ENCODE results near the gene PREX1.
"Not testable (repeated sequence)": the region's sequence is repeated elsewhere in the genome, so short reads cannot be mapped to it uniquely, and the experiment has no call there.

The PREX1 gene

DNA sequence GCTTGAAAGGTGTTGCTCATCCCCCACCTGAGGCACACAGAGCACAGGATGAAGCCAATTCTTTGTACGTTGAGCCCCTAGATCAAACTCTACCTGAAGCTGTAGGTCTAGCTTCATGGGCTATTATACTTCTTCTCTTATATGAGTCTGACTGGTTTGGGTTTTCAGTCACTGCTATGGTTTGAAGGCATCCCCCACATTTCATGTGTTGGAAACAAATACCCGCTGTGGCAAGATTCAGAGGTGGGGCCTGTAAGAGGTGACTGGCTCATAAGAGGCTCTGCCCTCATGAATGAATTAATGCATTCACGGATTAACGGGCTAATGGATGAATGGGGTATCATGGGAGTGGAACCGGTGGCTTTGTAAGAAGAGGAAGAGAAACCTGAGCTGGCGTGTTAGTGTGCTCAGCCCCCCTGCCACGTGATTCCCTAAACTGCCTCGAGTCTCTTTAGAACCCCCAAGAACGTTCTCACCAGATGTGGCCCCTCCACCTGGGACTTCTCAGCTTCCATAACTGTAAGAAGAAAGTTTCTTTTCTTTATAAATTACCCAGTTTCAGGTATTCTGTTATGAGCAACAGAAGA, 39.2 kb downstream of the PREX1 start:
- peak overlapping the region; percentile 85 for H3K27ac Mint-ChIP-seq
- peaks cover 4% of the 10 kb centered on the region for H3K4me1 Mint-ChIP-seq (ENCODE audit: low read depth)
- H3K36me3 Mint-ChIP-seq (ENCODE audit: low read depth): peaks cover 25% of the 10 kb centered on the region
- no peaks in the 10 kb centered on the region for H3K27me3 Mint-ChIP-seq
- H3K4me3 Mint-ChIP-seq: peak overlapping the region; percentile 14
- no peaks in the 10 kb centered on the region for H3K9me3 Mint-ChIP-seq

DNA sequence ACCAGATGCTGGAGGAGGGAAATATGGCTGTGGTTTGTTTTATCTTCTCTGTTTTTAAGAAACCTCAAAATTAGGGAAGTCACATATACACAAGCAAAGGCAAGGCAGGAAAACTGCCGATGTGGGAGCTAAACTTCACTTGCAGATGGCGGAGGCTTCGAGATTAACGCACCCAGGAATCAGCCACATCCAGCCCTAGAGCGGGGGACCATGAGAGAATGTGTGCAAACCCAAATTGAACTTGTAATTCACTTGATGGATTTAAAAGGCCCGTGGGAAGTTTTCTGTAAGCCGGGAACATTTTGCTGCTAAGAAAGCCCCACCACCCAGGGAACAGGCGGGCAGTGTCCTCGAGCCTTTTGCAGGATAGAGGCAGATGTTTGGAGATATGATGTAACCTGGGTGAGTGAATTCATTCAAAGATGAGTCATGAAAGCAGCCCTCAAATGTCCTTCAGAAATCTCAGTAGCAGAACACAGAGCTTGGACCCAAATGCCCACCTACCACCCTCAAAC, 39.9 kb downstream of the PREX1 start:
- Mint-ChIP-seq H3K36me3 (ENCODE audit: low read depth) (peaks cover 25% of the 10 kb centered on the region), H3K4me1 (ENCODE audit: low read depth) (peaks cover 4% of the 10 kb centered on the region), H3K4me3 (peak overlapping the region; percentile 14), H3K27ac (peak overlapping the region; percentile 85), H3K9me3 (no peaks in the 10 kb centered on the region), H3K27me3 (no peaks in the 10 kb centered on the region)

DNA sequence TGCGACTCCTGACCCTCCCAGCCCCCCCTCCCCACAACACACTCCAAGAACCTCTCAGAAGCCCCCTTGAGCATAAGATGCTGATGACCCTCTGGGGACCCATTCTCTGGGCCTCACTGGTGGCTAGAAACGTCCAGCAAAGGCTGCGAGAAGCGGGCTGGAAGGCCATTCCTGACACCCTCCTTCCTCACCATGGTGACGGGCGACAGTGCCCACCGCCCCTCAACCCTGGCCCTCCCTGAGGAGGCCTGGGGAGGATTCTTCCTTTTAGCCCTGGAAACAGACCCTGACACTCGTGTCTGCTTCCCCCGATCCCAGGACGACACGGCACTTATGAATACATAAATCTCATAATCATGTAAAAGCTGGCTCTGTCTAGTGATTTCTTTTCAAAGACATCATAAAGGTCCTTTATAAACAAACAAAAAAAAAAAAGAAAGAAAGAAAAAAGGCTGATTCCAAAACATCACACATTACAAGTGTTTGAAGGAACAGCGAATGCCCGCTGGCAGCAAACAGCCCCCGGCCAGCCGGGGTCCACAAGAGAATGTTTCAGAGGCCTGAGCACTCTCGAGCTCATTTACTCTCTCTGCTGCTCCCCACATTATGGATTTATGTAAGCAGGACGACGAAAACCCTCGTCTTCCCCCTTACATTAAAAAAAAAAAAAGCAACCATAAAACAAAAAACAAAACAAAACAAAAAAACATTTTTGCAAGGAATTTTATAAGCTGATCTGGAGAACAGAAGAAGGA, 40.7 kb downstream of the PREX1 start:
- H3K36me3 Mint-ChIP-seq (ENCODE audit: low read depth): peaks cover 25% of the 10 kb centered on the region
- no peaks in the 10 kb centered on the region for H3K9me3 Mint-ChIP-seq
- H3K27ac Mint-ChIP-seq: peak overlapping the region; percentile 85
- no peaks in the 10 kb centered on the region for H3K27me3 Mint-ChIP-seq
- no peaks in the 10 kb centered on the region for H3K4me1 Mint-ChIP-seq (ENCODE audit: low read depth)
- no peak overlapping the region for H3K4me3 Mint-ChIP-seq

DNA sequence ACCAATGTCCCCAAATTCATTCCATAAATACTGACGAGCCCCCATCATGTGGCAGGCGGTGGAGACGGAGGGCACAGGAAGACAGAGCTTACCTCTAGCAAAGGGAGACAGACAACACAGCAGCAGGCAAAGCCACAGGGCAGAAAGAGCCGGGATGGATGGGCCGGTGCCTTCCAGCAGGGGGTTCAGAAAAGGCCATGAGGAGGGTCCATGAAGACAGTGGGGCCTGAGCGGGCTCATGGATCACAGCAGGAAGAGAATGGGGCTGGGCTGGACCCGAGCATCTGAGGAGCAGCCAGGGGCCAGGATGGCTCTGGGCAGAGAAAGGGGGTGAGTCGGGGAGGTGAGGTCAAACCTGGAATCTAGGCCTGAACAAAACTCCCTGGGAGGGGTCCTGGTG, 42.0 kb downstream of the PREX1 start:
- Mint-ChIP-seq H3K27me3 (no peaks in the 10 kb centered on the region), H3K4me3 (no peak overlapping the region), H3K9me3 (no peaks in the 10 kb centered on the region), H3K27ac (peak overlapping the region; percentile 75), H3K36me3 (ENCODE audit: low read depth) (peaks cover 32% of the 10 kb centered on the region), H3K4me1 (ENCODE audit: low read depth) (no peaks in the 10 kb centered on the region)

DNA sequence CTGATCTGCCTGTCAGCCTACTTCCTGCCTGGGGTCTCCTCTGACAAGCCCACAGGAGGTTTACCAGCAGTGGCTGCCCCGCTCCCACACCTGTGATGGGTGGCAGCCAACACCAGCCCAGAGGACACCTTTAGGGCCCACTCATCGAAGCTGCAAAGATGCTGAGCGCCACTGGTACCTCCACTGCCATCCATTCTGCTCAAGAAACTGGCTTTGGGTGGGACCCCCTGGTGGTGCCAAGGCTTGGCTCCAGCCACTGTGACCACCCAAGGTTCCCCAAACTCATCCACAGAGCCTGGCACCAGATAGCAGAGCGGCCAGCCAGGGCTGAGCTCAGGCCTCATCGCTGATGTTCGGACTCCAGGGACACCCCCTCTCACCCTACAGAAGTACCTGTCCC, 42.5 kb downstream of the PREX1 start:
- H3K9me3 Mint-ChIP-seq: no peaks in the 10 kb centered on the region
- H3K27ac Mint-ChIP-seq: peak overlapping the region; percentile 75
- H3K4me1 Mint-ChIP-seq (ENCODE audit: low read depth): no peaks in the 10 kb centered on the region

DNA sequence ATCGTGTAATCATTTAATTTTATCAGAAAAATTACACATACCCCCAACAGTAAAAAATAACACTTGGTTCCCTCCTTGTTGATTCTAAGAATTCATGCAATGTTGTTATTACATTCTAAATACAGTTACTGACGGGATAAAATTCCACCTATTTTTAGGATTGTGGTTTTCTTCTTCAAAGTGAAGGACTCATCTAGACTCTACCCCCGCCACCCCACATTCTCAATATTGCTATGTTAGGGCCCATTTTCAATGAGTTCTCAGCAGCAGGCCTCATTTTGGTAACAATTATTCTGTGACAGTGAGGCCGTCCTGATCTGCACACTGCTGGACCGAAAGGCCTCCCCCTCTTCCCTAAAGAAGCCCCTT, 43.5 kb downstream of the PREX1 start:
- H3K27ac Mint-ChIP-seq: no peak overlapping the region
- no peaks in the 10 kb centered on the region for H3K4me1 Mint-ChIP-seq (ENCODE audit: low read depth)
- H3K4me3 Mint-ChIP-seq: no peak overlapping the region
- H3K36me3 Mint-ChIP-seq (ENCODE audit: low read depth): peaks cover 39% of the 10 kb centered on the region
- H3K9me3 Mint-ChIP-seq: peaks cover 4% of the 10 kb centered on the region
- H3K27me3 Mint-ChIP-seq: no peaks in the 10 kb centered on the region

More for the DNA sequence above, 42.5 kb downstream of the PREX1 start:
- Mint-ChIP-seq H3K4me3 (no peak overlapping the region), H3K36me3 (ENCODE audit: low read depth) (peaks cover 36% of the 10 kb centered on the region), H3K27me3 (no peaks in the 10 kb centered on the region)

DNA sequence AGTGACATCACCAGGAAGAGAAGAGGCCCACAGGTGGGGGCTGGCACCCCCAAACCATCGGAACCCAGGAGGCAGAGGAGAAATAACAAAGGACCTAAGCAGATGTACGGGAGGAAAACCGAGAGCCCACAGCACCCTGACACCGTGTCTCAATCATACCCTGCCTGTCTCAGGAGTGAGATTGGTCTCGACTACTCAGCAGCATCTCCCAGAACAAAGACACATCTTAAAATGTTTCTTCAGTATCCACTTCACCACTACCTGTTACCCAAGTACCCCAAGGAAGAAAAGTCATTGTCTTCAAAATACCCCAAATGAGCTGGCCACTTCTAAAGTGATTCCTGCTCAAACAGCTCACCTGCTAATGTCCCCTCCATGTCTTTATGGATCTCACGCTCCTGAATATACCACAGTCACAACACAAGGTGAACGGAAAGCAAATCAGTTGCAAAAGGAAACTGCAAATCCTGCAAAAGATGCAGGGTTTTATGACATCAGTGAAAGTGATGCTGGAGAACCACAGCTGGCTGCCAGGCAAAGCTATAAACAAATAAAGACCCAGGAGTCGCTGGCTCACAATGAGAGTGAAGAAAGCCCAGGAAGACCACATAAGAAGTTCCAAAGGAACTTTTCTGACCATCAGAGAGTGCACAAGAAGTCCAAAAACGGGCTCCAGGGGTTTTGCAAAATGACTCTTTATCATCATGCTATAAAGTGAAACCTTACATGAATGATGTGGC, 44.1 kb downstream of the PREX1 start:
- no peaks in the 10 kb centered on the region for H3K27me3 Mint-ChIP-seq
- H3K36me3 Mint-ChIP-seq (ENCODE audit: low read depth): peaks cover 40% of the 10 kb centered on the region
- H3K9me3 Mint-ChIP-seq: peaks cover 4% of the 10 kb centered on the region
- peaks cover 4% of the 10 kb centered on the region for H3K4me1 Mint-ChIP-seq (ENCODE audit: low read depth)
- H3K4me3 Mint-ChIP-seq: no peak overlapping the region
- H3K27ac Mint-ChIP-seq: no peak overlapping the region

DNA sequence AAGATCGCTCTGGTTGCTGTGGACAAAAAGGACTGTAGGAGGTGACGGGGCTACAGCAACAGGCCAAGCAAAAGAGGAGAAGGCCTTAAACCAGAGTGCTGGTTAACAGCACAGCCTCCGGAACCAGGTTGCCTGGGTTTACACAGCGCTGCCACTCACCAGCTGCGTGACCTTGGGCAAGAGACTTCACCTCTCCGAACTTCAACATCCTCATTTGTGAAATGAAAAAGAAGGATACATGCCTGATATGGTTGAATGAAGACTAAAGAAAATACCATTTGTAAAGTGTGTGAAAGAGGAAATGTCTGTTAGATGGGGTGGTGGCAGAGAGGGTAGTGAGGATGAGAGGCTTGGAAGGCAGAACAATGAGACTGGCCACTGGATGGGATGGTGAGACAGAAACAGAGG, 44.9 kb downstream of the PREX1 start:
- H3K4me3 Mint-ChIP-seq: no peak overlapping the region
- H3K4me1 Mint-ChIP-seq (ENCODE audit: low read depth): peaks cover 10% of the 10 kb centered on the region
- H3K27ac Mint-ChIP-seq: no peak overlapping the region
- H3K27me3 Mint-ChIP-seq: no peaks in the 10 kb centered on the region
- H3K9me3 Mint-ChIP-seq: peaks cover 4% of the 10 kb centered on the region
- peaks cover 35% of the 10 kb centered on the region for H3K36me3 Mint-ChIP-seq (ENCODE audit: low read depth)

DNA sequence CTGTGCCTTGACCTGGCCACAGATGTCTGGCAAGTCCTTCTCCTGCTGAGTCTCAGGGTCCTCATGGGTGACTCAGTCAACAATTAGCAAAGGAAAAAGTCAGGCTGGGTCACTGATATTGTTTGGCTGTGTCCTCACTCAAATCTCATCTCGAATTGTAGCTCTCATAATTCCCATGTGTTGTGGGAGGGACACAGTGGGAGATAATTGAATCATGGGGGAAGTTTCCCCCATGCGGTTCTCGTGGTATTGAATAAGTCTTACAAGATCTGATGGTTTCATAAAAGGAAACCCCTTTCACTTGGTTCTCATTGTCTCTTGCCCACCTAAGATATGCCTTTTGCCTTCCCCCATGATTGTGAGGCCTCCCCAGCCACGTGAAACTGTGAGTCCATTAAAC, 45.7 kb downstream of the PREX1 start:
- H3K27ac Mint-ChIP-seq: no peak overlapping the region
- peaks cover 39% of the 10 kb centered on the region for H3K36me3 Mint-ChIP-seq (ENCODE audit: low read depth)
- no peak overlapping the region for H3K4me3 Mint-ChIP-seq
- peaks cover 4% of the 10 kb centered on the region for H3K9me3 Mint-ChIP-seq
- peaks cover 18% of the 10 kb centered on the region for H3K4me1 Mint-ChIP-seq (ENCODE audit: low read depth)
- H3K27me3 Mint-ChIP-seq: no peaks in the 10 kb centered on the region

DNA sequence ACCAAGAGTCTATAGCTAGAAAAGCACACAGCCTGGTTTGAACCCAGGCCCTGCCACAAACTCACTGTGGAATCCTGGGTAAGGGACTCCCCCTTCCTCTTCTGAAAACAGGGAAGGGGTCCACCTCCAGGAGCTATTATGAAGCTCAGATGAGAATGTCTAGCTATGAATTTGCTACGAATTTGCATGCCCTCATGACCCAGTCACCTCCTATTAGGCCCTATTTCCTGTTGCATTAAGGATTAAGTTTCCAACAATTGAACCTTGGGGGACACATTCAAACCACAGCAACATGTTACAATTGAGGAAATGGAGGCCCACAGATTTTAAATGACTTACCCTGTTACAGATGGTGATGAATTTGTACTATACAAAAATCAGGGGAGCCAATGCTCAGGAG, 46.2 kb downstream of the PREX1 start:
- H3K9me3 Mint-ChIP-seq: peaks cover 4% of the 10 kb centered on the region
- peaks cover 22% of the 10 kb centered on the region for H3K4me1 Mint-ChIP-seq (ENCODE audit: low read depth)
- H3K27me3 Mint-ChIP-seq: no peaks in the 10 kb centered on the region
- H3K27ac Mint-ChIP-seq: no peak overlapping the region
- peaks cover 38% of the 10 kb centered on the region for H3K36me3 Mint-ChIP-seq (ENCODE audit: low read depth)
- no peak overlapping the region for H3K4me3 Mint-ChIP-seq

DNA sequence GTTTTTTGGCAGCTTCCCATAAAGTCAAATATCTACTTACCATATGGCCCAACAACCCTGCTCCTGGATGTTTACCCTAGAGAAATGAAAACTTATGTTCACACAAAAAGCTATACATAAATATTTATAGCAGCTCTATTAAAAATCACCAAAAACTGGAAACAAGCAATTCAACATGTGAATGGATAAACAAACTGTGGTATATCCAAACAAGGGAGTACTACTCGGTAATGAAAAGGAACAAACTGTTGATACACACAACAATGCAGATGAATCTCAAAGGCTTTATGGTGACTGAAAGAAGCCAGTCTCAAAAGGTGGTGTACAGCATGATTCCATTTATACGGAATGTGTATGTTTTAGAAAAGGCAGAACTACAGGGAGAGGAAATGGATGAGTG, 48.4 kb downstream of the PREX1 start:
- Mint-ChIP-seq H3K9me3 (peaks cover 4% of the 10 kb centered on the region), H3K36me3 (ENCODE audit: low read depth) (peaks cover 44% of the 10 kb centered on the region), H3K4me1 (ENCODE audit: low read depth) (peaks cover 43% of the 10 kb centered on the region), H3K4me3 (no peak overlapping the region), H3K27me3 (no peaks in the 10 kb centered on the region), H3K27ac (peak overlapping the region; percentile 28)

DNA sequence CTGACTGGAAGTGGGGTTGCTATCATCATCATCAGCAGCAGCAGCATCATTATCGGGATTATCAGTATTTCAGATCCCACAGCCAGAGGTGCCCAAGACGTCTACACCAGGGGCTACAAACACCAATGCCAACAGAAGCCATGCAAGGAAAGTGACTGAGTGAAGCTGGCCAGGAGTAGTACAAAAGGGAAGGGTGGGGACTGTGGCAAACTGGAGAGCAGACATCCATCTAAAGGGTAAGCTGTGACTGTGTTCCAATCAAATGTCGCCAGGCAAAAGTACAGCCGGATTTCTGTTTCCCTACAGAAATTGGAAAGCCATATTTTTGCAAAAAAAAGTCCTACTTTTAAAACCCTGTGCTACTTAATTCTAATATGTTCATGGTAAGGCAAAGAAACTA, 50.0 kb downstream of the PREX1 start:
- Mint-ChIP-seq H3K9me3 (peaks cover 4% of the 10 kb centered on the region), H3K4me1 (ENCODE audit: low read depth) (peaks cover 59% of the 10 kb centered on the region), H3K27me3 (no peaks in the 10 kb centered on the region), H3K4me3 (no peak overlapping the region), H3K27ac (no peak overlapping the region), H3K36me3 (ENCODE audit: low read depth) (peaks cover 51% of the 10 kb centered on the region)

DNA sequence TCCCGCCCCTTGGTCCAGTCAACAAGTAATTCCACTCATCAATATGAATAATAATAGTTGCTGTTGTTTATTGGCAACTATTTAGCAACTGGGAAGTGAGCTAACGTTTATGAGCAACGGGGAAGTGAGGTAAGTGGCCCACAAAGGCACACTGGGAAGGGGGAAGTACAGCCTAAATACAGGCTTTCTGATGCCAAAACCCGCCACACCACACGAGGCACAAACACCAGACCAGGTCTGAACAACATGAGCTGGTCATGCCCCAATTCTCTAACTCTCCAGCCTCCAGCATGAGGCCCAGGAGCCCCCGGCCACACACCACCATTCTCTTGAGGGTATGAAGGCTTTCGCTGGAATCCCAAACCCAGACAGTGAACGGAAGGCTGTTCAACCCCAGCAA, 50.8 kb downstream of the PREX1 start:
- peaks cover 56% of the 10 kb centered on the region for H3K36me3 Mint-ChIP-seq (ENCODE audit: low read depth)
- H3K4me1 Mint-ChIP-seq (ENCODE audit: low read depth): peaks cover 67% of the 10 kb centered on the region
- H3K27me3 Mint-ChIP-seq: no peaks in the 10 kb centered on the region
- no peak overlapping the region for H3K4me3 Mint-ChIP-seq
- H3K9me3 Mint-ChIP-seq: peaks cover 4% of the 10 kb centered on the region
- peak overlapping the region; percentile 55 for H3K27ac Mint-ChIP-seq

DNA sequence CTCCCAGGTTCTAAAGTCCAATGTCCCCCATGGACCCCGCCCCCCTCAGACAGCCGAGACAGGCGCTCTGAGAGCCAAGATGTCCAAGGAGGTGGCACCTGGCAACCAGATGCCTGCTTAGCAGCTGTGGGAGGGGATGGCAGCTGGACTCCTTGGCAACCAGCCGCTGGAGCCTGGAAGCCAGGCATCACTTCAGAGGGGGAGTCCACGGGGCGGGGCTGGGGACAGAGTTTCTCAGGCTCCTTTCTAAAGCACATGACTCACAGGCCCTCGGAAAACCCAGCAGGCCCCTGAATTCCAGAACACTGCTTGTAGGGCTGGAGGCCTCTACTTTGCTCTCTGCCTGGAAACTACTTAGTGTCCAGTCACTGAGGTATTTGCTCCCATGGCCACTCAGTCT, 51.5 kb downstream of the PREX1 start:
- Mint-ChIP-seq H3K9me3 (peaks cover 4% of the 10 kb centered on the region), H3K4me1 (ENCODE audit: low read depth) (peaks cover 74% of the 10 kb centered on the region), H3K27me3 (no peaks in the 10 kb centered on the region), H3K36me3 (ENCODE audit: low read depth) (peaks cover 52% of the 10 kb centered on the region), H3K27ac (peak overlapping the region; percentile 55), H3K4me3 (no peak overlapping the region)

DNA sequence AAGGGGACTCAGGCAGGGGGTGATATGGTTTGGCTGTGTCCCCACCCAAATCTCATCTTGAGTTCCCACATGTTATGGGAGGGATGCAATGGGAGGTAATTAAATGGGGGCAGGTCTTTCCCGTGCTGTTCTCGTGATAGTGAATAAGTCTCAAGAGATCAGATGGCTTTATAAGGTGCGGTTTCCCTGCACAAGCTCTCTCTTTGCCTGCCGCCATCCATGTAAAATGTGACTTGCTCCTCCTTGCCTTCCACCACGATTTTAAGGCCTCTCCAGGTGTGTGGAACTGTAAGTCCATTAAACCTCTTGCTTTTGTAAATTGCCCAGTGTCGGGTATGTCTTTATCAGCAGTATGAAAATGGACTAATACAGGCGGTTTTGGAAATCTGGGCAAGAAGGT, 52.3 kb downstream of the PREX1 start:
- Mint-ChIP-seq H3K4me1 (ENCODE audit: low read depth) (peaks cover 82% of the 10 kb centered on the region), H3K27ac (peak overlapping the region; percentile 77), H3K36me3 (ENCODE audit: low read depth) (peaks cover 46% of the 10 kb centered on the region)
- H3K4me3 Mint-ChIP-seq, H3K9me3 Mint-ChIP-seq, H3K27me3 Mint-ChIP-seq: not testable (repeated sequence)

Data from stimulated activated naive CD8-positive, alpha-beta T cell treated with anti-CD3 and anti-CD28 coated beads, Interleukin-15, Interleukin-2, amounts not matched to agents 100 ng/mL and 50 ng/mL, for 24 hours (primary cell).